Stimulated activated CD4-positive, alpha-beta T cell treated with anti-CD3 and anti-CD28 coated beads, Interleukin-4, amount 100 ng/mL, for 1 hour (primary cell): ENCODE measurements around the gene FMO4.
"Not testable (repeated sequence)": the region's sequence is repeated elsewhere in the genome, so short reads cannot be mapped to it uniquely, and the experiment has no call there.

Experiments
- DNase-seq: peaks from one replicate; pipeline ENCODE4 v3.0.0-alpha.2; 2020

The FMO4 gene

GRCh38 chr1:171339345-171339744 is 25.4 kb downstream of the FMO4 start:
- DNase-seq, result not testable (repeated sequence)

GRCh38 chr1:171343727-171344472 is 29.9 kb downstream of the FMO4 start:
- no peak for DNase-seq

- no peak for DNase-seq
These were observed 30.5 kb downstream of the FMO4 start for GRCh38 chr1:171344473-171344820.

- no peak for DNase-seq
These were observed 31.6 kb downstream of the FMO4 start for GRCh38 chr1:171345536-171345935.

- no peak for DNase-seq
These were observed 32.9 kb downstream of the FMO4 start for GRCh38 chr1:171346881-171347280.

- DNase-seq, result no peak
These were observed 36.6 kb downstream of the FMO4 start for GRCh38 chr1:171350594-171350993.

- no peak for DNase-seq
These were observed 38.0 kb downstream of the FMO4 start for GRCh38 chr1:171351961-171352360.

GRCh38 chr1:171352554-171352953 is 38.6 kb downstream of the FMO4 start:
- no peak for DNase-seq

- no peak for DNase-seq
These were observed 41.7 kb downstream of the FMO4 start for GRCh38 chr1:171355727-171356126.

- no peak for DNase-seq
These were observed 43.2 kb downstream of the FMO4 start for GRCh38 chr1:171357179-171357578.

GRCh38 chr1:171359355-171359648 is 45.3 kb downstream of the FMO4 start:
- not testable (repeated sequence) for DNase-seq

- DNase-seq, result not testable (repeated sequence)
These were observed 45.9 kb downstream of the FMO4 start for GRCh38 chr1:171359731-171360527.

- DNase-seq, result no peak
These were observed 52.1 kb downstream of the FMO4 start for GRCh38 chr1:171366085-171366484.

GRCh38 chr1:171366816-171367215 is 52.8 kb downstream of the FMO4 start:
- DNase-seq, result no peak

GRCh38 chr1:171367436-171367835 is 53.5 kb downstream of the FMO4 start:
- DNase-seq, result no peak

GRCh38 chr1:171372418-171373084 is 58.6 kb downstream of the FMO4 start:
- no peak for DNase-seq

GRCh38 chr1:171373357-171374122 is 59.6 kb downstream of the FMO4 start:
- DNase-seq, result not testable (repeated sequence)

- DNase-seq, result no peak
These were observed 65.9 kb downstream of the FMO4 start for GRCh38 chr1:171379846-171380245.

GRCh38 chr1:171381866-171382210 is 67.9 kb downstream of the FMO4 start:
- no peak for DNase-seq

GRCh38 chr1:171384496-171384895 is 70.5 kb downstream of the FMO4 start:
- DNase-seq, result no peak

GRCh38 chr1:171389171-171389570 is 75.2 kb downstream of the FMO4 start:
- no peak for DNase-seq

- not testable (repeated sequence) for DNase-seq
These were observed 76.8 kb downstream of the FMO4 start for GRCh38 chr1:171390740-171391139.
